HG03460 (cell line): ENCODE data around the gene USP54.

Source experiments
- ATAC-seq: cut with Tn5 transposase; IDR thresholded peaks from one replicate; pipeline ENCODE4 v1.9.1; 2021; ENCODE audit not compliant: unreplicated experiment

Gene USP54

DNA sequence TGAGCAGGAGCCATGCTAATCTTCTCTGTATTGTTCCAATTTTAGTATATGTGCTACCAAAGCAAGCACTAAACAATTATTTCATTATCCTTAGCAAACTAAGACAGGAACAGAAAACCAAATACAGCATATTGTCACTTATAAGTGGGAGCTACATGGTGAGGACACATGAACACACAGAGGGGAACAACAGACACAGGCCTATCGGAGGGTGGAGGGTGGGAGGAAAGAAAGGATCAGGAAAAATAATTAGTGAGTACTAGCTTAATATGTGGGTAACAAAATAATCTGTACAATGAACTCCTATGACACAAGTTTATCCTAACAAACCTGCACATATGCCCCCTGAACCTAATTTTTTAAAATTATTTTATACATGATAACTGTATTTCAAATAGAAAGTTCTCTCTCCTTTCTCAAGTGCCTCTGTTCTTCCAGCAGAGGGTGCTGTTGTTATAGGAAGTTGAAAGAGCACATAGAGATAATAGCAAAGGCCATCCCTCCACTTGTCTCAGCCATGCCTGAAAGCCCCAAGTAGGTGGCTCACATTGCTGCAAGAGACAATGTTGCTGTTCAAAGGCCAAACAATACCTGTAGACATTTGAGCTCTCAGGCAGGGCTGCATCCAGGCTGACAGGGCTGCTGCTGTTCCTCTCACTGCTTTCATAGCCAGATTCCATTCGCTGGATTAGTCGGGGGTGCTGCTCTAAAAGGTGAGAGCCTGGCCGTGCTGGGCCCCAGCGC lies 61.9 kb downstream of the USP54 start:
- no peak for ATAC-seq

DNA sequence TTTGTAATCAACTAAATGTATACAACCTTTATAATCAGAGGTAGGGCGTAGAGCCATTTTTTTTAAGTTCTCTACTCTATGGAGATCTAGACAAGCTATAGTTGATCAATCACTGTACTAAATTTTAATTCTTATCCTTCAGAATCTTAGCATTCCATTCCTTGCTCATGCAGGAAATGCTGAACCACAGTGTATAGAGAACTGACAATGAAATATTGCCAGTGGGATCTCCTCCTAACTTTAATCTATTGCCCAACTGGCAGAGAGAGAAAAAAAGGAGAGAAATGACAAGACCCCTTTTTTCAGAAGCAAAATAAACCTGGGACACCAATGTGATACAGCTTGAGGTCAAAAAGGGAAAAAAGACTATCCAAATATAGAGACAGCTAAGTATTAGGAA lies 68.9 kb downstream of the USP54 start:
- ATAC-seq, result no peak

DNA sequence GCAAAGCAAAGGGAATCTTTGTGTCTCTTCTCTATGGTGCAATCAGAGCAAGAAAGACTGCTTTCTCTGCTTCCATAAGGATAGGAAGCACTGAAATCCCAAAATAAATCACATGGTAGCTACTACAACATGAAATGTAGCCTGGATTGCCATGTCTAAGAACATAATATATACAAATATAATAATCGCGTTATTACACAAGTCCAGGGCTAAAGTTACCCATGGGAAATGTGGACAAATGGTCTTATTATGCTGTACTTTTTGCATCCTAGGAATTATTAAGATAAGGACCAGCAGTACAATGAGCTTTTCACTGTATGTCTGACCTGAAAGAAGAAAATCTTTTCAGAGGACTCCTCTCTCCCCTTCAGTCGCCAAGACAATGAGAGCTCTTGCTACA lies 71.8 kb downstream of the USP54 start:
- no peak for ATAC-seq

DNA sequence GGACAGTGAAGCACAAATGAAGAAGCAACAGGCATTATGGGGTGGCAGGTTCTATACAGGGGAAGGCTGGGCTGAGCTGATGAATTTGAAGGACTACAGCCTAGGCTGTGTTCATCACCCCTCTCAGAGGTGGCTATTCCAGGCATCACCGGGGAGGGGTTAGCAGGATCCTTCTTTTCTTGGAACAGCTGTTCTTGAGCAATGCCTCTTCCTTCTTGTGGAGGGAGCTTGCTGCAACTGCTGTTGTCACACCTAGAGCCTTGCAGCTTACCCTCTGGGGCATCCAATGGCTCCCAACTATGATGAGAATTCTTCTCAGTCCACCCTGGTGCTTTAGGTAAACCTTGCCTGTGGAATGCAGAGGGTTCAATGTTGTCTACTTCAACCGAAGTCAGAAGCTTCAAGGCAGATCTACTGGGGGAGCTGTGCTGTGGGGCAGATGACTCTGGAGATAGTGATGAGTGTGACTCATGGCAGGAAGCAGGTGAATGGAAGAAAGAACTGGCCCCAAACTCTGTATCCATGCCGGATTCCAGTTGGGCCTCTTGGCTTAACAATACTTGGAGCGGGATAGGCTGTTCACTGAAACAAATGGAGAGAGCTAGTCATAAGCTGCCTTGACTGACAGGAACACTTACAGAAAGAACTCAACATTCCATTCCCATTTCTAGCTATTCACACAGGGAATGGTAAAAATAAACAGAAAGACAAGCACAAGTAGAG lies 73.8 kb downstream of the USP54 start:
- no peak for ATAC-seq

DNA sequence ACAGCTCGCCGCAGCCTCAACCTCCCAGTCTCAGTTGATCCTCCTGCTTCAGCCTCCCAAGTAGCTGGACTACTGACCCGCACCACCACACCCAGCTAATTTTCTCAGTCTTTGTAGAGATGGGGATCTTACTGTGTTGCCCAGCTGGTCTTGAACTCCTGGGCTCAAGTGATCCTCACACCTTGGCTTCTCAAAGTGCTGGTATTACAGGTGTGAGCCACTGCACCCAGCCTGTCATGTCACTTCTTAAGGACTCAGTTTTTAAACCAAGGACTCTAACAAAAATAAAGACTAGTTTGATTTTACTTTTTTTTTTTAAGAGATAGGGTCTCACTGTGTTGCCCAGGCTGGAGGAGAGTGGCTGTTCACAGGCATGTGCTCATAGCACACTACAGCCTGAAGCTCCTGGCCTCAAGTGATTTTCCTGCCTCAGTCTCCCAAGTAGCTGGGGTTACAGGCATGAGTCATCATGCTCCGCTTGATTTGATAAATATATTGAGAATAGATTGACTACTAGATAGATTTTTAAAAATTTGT lies 78.9 kb downstream of the USP54 start:
- no peak for ATAC-seq

DNA sequence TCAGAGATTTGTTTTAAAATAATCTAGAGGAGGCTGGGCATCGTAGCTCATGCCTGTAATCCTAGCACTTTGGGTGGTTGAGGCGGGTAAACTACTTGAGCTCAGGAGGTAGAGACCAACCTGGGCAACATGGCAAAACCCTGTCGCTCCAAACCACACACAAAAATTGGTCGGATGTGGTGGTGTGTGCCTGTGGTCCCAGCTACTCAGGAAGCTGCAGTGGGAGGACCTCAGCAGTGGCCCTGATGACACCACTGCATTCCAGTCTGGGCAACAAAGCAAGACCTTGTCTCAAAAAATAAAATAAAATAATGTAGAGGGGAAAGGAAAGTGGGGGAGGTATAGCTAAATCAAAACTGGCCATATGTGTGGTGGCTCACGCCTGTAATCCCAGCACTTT lies 81.4 kb downstream of the USP54 start:
- no peak for ATAC-seq

DNA sequence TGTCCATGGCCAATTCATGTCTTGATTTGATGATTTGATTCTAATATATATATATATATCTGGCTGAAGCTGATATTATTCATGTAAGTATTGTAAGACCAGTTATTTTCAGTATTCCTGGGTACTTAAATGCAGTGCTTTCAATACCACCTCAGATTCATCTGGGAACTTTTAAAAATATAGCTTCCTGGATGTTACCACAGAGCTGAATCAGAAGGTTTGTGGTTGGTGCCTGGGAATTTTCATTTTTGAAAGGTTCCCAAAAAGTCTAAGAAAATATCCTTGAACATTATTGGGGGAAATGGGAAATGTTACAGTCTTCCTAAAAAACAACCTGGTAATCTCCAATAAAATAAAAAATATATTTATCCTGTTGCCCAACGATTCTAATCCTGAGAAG lies 84.7 kb downstream of the USP54 start:
- no peak for ATAC-seq

DNA sequence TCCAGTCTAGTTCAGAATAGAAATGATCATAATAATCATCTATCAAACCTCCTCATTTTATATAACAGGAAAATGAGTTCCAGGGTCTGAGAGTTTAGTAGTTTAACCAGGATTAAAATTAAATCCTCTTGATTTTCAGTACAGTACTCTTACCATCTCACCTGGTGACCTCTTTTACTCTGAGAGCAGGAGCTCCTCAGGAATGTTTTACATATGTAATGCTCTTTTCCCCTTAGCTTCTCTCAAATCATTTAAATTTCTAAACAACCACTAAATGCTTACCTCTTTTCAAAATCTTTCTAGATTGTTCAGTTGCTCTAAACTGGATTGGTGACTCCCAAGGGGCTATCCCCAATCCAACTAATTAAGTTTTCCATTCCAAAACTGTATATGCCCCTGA lies 85.1 kb downstream of the USP54 start:
- no peak for ATAC-seq

DNA sequence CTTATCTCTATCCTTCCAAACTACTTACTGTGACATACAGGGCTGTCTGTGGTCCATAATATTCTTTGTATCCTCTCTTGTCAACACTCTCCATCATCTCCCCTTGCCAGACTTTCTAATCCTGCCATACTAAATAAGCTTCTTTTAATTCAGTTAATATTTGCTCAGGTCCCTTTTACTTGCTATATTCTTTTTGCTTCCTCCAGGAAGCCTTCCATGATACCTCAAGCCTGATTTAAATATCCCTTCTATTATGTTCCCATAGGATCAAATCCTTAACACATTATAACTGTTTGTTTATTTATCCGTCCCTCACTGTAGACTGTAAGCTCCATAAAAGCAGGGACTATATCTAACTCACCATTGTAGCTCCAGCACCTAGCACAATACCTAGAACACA lies 88.1 kb downstream of the USP54 start:
- no peak for ATAC-seq

DNA sequence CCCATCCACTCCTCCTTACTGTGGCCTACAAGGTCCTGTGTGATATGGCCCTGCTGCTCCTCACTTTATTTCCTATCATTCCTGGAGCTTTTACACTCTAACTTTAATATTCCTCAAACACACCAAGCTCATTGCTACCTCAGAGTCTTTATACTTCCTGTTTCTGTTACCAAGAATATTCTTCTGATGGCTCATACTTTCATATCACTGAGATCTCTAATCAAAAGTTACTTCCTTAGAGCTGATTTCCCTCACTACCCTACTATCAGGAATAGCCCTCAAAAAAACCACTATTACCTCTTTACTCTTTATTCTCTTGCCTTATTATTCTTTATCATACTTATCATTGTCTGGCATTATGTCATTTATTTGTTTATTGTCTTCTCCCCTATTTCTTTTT lies 89.5 kb downstream of the USP54 start:
- no peak for ATAC-seq

DNA sequence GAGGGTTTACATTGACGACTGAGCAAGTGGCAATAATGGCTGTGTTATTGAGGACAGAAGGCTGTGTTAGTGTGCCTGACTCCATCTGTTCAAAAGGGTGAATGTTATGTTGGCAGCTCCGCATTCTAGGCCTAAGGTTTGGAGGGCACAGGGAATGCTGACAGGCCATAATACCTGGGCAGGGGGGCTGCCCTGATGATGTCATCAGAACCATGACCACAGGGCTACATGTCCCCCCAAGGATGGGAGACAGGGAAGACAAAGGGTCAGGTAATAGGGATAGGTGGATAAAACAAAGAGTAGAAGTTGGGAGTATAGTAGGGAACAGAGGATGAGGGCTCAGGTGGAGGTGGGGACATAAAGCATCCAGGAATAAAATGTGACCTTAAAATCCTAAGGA lies 93.5 kb downstream of the USP54 start:
- ATAC-seq, result no peak

DNA sequence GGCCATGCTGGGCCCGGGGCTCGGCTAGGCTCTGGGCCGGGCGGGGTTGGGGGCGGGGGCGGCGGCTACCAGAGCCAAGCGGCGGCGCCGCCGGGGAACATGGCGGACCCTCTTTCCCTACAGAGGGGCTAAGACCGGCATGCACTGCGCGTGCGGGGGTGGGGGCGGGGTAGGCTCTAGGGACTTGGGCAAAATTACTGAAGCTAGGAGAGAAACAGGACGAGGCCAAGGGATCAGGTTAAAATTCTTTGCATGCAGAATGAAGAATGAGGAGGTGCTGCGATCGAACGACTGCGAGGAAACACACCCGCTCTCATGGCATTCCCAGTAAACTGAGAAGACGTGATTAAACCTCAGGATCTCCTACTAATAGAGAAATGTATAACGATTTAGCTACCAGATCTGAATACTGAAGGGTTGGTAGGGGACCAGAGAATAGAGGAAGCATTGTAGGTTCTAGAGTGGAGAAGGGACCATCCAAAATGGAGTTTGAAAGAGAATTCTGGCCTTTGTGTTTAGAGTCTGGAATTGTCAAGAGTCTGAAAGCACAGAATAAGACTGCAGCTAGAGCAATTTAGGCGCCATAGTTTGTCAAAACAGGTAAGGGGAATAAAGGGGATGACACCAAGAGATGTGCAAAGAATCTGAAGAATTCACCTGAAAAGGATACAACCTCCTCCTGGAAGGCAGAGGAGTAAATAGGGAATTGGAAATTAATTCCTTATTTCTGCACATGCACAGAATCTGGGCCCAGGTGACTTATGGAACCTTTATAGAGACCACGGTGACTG lies 95.1 kb downstream of the USP54 start, which contains the start of gene PPP3CB:
TSS of gene PPP3CB (minus strand) at position 141 of the 791 bp plus-strand sequence. CDS start at position 6, 135 bp downstream.
- peak; percentile 49 for ATAC-seq

DNA sequence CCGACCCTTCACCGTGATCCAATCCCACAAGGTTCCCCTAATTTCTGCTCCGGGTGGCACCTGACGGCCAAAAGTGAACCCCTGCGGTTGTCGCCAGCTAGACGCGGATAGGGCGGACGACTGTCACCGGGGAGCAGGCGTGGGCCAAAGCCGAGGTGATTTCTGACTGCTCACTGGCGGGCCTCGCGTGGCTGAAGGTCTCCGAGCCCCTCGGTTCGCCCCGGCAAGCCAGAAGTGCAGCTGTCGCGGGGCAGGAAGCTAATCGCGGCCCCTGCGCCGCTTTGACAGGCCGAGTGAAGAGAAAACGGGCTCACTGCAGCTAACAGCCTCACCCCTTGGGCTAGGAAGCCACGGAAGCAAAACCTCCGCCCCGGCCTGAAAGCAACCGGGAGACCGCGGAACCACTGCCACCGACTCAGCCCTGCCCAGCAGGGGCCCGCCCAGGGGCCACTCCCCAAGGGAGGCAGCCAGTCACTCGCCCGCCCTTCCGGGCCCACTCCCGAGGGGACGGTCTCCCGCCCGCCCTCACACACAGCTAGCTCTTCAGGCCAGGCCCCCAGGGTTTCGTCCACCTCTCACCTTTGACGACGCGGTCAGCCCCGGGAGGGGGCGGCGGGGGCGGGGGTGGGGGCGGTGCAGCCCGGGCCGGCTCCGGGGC lies 95.8 kb downstream of the USP54 start:
- ATAC-seq, result peak; percentile 90

DNA sequence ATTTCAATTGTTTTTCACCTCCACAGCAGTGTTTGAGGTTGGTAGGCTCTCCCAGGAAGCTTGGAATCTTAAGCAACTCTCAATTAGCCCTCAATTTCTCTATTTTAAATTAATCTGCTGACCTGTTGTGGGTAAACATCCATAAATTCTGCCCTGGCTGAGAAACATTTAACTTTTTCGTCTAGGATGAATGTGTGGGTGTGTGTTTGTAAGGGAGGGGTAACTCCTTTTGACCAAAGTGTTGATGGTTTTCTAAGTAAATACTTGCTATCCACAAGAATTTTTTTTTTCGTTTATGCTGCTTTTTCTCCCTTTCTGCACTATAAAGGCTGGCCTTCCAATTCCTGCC lies 96.3 kb downstream of the USP54 start:
- no peak for ATAC-seq

DNA sequence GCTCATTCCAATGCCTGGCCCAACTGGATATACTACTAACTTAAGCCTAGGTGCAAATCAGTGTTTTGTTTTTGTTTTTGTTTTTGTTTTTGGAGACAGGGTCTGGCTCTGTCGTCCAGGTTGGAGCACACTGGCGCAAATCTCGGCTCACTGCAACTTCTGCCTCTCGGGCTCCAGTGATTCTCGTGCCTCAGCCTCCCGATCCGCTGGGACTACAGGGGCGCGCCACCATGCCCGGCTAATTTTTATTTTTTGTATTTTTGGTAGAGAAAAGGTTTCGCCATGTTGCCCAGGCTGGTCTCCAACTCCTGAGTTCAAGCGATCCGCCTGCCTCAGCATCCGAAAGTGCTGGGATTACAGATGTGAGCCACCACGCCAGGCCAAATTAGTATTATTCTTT lies 96.9 kb downstream of the USP54 start:
- no peak for ATAC-seq

DNA sequence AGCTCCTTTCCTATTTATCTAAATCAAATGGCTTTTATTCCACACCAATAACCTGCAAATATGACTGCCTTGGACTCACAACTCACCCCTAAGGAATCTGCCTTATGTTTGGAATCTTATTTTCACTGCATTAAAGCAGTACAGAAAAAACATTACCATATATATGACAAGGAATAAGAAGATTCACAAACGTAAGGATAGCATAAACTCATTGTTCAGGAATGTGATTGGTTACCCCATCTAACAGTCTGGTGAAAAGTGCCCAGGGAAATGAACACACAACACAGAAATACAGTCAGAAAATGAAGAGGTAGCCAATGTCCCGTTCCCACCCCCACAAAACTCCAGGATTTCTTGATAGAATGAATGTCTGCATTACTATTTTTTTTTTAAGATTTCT lies 97.4 kb downstream of the USP54 start:
- ATAC-seq, result no peak

DNA sequence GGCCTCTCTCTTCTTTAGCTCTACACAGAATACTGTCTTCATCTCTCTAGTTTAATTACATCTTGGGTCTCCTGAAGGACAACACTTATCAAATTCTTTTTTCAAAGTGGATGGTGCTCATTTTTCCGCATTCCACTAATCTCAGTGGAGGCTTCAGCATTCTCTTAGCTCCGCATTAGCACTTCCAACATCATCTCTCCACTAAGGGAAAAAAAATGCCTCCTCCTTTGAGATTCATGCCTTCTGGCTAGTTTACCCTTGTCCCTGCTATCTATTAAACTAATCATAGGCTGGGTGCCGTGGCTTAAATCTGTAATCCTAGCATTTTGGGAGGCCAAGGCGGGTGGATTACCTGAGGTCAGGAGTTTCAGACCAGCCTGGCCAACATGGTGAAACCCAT lies 104.5 kb downstream of the USP54 start:
- ATAC-seq, result no peak

DNA sequence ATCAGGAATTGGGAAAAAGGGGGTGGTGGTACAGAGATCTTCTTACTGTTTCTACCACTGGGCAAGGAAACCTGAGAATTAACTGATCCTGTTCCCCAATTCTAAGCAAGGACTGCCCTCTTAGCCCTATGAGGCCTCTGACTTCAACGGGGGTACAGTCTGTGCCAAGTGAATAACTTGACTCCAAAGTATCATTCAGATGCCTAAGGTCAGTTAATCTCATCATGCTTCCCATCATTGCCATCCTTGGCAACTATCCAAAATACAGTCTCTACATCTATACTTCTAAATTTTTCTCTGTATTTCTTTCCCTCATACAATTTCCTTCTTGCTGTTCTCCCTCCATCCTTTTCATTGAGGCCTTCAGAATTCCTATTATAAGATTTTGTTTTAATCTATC lies 105.8 kb downstream of the USP54 start:
- no peak for ATAC-seq

DNA sequence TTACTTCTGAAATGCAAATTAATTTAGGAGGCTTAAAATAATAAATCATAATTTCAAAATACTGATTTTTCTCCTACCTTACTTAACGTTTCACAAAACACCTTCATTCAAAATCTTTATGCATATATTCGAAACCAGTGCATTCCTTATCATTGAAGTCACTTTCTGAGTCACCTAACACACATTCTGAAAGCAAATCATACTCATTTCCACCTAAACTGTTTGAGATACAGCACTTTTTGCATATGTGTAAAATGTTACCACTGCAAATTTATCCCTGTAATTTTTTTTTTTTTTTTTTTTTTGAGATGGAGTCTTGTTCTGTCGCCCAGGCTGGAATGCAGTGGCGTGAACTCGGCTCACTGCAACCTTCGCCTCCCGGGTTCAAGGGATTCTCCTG lies 111.0 kb downstream of the USP54 start:
- ATAC-seq, result no peak

DNA sequence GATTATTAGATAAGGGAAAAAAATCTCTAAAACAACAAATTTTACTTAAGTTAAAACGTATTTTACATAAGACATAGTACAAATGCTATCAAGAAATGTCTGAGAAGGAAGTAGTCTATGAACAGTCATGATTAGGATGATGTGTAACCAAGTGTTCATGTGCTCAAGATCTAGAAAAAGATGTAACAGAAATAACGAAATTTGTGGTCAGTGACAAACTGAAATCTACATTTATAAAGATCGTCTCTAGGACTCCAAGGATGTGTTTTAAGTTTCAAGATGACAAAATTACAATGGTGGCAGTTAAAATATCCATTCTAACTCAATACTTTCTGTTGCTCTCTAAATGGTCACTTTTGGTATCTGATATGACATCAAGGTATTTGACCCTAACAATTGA lies 112.5 kb downstream of the USP54 start:
- ATAC-seq, result no peak

DNA sequence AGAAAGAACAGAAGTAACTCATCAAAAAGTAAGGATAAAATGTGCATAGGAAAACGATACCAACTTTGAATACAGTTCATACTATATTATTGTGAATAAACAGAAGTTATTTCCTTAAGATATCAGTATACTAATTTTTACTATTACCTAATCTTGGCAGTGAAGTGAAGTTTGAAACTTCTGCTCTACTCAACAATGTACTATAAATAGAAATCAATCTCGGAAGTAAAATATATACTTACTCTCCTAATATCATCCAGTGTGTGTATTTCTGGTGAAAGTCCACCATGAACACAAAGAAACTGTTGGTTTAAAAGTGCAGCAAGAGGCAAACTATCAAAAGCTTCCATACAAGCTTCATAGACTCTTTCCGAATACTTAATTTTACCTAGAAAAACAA lies 119.9 kb downstream of the USP54 start:
- no peak for ATAC-seq
